ENCODE measurements around the gene GPRC5C.

GPRC5C gene

DNA sequence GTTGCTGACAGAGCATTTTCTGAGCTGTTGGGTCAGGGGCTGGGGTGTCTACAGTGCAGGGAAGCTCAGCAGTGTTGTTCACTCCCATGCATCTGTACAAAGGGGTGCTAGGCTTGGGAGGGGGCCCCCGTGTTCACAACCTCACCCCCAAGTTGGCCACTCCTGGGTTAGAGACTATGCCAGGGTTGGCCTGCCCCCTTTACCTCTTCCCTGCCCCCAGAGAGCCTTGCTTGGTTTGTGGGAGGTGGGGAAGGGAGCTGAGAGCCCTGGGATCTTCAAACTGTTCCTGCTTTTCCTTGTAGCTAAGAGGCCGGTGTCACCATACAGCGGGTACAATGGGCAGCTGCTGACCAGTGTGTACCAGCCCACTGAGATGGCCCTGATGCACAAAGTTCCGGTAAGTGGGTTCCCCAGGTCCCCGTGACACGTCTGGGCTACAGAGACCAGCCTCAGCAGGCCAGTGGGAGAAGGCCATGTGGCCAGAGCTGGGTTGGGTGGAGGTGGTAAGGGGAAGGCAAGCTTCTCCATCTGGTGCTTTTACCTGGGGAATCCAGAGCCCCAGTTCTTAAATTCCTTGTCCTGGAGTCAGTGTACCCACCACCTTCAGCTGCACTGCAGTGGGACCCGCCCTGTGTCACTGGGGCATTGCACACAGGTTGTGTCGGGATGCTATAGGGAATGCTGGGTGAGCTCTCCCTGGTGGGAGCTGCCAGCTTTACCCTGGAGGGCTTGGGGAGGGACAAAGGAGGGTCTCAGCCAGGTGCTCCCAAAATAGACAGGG, 11.8 kb downstream of the GPRC5C start:
- Histone ChIP-seq H3K4me1 (ENCODE audit: control insufficient read depth, insufficient read depth, low read length) (peaks cover 5% of the 10 kb centered on the region; the same call in 1 of the 2 replicates), H3K4me3 (ENCODE audit: low read depth, low read length) (no peak overlapping the region), H3K9me3 (ENCODE audit: control insufficient read depth, insufficient read depth, low read depth, low read length) (no peaks in the 10 kb centered on the region), H3K36me3 (ENCODE audit: control insufficient read depth in 2 of 2, insufficient read depth in 1 of 2, low read length in 2 of 2) (peaks cover 0 to 34% of the 10 kb centered on the region in 2 experiments; a peak in 2 of 3 replicates), H3K27ac (ENCODE audit: extremely low read depth, low read depth, low read length) (peak overlapping the region; percentile 73; the same call in 1 of the 2 replicates)
- ChIA-PET CTCF (interaction anchor here (0.7 to 6.2 kb wide), 3 partner anchors 12 to 76 kb away, joined by 3 to 54 read pairs (median 10); no protein-coding TSS in a partner anchor), POLR2A (interaction anchor here (0.9 to 2.9 kb wide), 5 partner anchors 9 to 50 kb away, joined by 3 to 12 read pairs (median 4); no protein-coding TSS in a partner anchor)
- TF ChIP-seq KLF16 (tag by site-specific recombination; IDR thresholded peaks at IDR 0.05) (no peak), SP7 (tag by site-specific recombination; IDR thresholded peaks at IDR 0.05) (no peak), ZNF19 (tag by site-specific recombination; IDR thresholded peaks at IDR 0.05; ENCODE audit: low read depth) (no peak), ZNF707 (tag by site-specific recombination; IDR thresholded peaks at IDR 0.05) (no peak), ZNF785 (tag by site-specific recombination; IDR thresholded peaks at IDR 0.05) (no peak), ZNF48 (tag by site-specific recombination; IDR thresholded peaks at IDR 0.05) (no peak), SCRT1 (tag by site-specific recombination; IDR thresholded peaks at IDR 0.05; ENCODE audit: borderline replicate concordance) (no peak), GLIS1 (tag by site-specific recombination; IDR thresholded peaks at IDR 0.05) (no peak), ZNF521 (tag by site-specific recombination; IDR thresholded peaks at IDR 0.05) (no peak), ZNF37A (tag by site-specific recombination; IDR thresholded peaks at IDR 0.05) (no peak), ZFP37 (tag by site-specific recombination; IDR thresholded peaks at IDR 0.05) (no peak), ZFP69B (tag by site-specific recombination; IDR thresholded peaks at IDR 0.05) (no peak), ZNF510 (tag by site-specific recombination; IDR thresholded peaks at IDR 0.05; ENCODE audit: insufficient replicate concordance) (no peak), HOXA7 (CRISPR knock-in tag; IDR thresholded peaks at IDR 0.05; ENCODE audit: borderline replicate concordance) (no peak), ZNF792 (tag by site-specific recombination; IDR thresholded peaks at IDR 0.05) (no peak), EGR2 (tag by site-specific recombination; IDR thresholded peaks at IDR 0.05; ENCODE audit: low read depth) (no peak)
- TF ChIP-seq, protein P1, sequence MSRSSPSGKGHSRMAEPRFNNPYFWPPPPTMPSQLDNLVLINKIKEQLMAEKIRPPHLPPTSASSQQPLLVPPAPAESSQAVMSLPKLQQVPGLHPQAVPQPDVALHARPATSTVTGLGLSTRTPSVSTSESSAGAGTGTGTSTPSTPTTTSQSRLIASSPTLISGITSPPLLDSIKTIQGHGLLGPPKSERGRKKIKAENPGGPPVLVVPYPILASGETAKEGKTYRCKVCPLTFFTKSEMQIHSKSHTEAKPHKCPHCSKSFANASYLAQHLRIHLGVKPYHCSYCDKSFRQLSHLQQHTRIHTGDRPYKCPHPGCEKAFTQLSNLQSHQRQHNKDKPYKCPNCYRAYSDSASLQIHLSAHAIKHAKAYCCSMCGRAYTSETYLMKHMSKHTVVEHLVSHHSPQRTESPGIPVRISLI (tag by site-specific recombination; IDR thresholded peaks at IDR 0.05), result no peak
- TF ChIP-seq, protein P2, sequence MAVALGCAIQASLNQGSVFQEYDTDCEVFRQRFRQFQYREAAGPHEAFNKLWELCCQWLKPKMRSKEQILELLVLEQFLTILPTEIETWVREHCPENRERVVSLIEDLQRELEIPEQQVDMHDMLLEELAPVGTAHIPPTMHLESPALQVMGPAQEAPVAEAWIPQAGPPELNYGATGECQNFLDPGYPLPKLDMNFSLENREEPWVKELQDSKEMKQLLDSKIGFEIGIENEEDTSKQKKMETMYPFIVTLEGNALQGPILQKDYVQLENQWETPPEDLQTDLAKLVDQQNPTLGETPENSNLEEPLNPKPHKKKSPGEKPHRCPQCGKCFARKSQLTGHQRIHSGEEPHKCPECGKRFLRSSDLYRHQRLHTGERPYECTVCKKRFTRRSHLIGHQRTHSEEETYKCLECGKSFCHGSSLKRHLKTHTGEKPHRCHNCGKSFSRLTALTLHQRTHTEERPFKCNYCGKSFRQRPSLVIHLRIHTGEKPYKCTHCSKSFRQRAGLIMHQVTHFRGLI (tag by site-specific recombination; IDR thresholded peaks at IDR 0.05), result no peak
- TF ChIP-seq, protein P3, sequence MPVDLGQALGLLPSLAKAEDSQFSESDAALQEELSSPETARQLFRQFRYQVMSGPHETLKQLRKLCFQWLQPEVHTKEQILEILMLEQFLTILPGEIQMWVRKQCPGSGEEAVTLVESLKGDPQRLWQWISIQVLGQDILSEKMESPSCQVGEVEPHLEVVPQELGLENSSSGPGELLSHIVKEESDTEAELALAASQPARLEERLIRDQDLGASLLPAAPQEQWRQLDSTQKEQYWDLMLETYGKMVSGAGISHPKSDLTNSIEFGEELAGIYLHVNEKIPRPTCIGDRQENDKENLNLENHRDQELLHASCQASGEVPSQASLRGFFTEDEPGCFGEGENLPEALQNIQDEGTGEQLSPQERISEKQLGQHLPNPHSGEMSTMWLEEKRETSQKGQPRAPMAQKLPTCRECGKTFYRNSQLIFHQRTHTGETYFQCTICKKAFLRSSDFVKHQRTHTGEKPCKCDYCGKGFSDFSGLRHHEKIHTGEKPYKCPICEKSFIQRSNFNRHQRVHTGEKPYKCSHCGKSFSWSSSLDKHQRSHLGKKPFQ (tag by site-specific recombination; IDR thresholded peaks at IDR 0.05), result no peak

DNA sequence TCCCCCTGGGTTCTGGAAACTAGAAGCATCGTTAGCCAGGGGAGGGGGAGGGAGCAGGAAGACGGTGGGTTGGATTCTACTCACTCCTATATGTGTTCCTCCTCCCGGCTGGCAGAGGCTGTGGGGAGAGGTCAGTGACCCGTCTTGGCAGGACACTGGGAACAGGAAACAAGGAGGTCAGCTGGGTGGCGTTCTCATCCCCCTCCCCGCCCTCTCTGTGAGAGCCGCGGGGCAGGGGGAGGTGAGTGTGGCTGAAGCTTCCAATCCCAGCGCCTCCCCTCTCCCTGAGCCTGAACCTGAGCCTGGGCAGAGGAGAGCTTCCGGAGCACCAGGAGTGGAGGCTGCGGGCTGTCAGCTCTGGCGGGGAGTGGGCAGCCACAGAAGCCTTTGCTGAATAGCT, 12.5 kb downstream of the GPRC5C start:
- CTCF ChIA-PET, result interaction anchor here (0.9 to 6.2 kb wide), 3 partner anchors 11 to 76 kb away, joined by 3 to 54 read pairs (median 10); no protein-coding TSS in a partner anchor
- Histone ChIP-seq H3K4me3 (ENCODE audit: low read depth, low read length) (no peak overlapping the region), H3K27ac (ENCODE audit: extremely low read depth, low read depth, low read length) (no peak overlapping the region), H3K9me3 (ENCODE audit: control insufficient read depth, insufficient read depth, low read depth, low read length) (no peaks in the 10 kb centered on the region), H3K36me3 (ENCODE audit: control insufficient read depth in 2 of 2, insufficient read depth in 1 of 2, low read length in 2 of 2) (peaks cover 0 to 33% of the 10 kb centered on the region in 2 experiments; a peak in 2 of 3 replicates), H3K4me1 (ENCODE audit: control insufficient read depth, insufficient read depth, low read length) (peaks cover 5% of the 10 kb centered on the region; the same call in 1 of the 2 replicates)
- POLR2A ChIA-PET, result interaction anchor here (1.1 to 2.9 kb wide), 3 partner anchors 10 to 51 kb away, joined by 3 to 12 read pairs (median 3); no protein-coding TSS in a partner anchor
- TF ChIP-seq ZFHX2 (tag by site-specific recombination; conservative IDR thresholded peaks at IDR 0.05) (0 out of 2 replicates have a peak, but pooled peaks have one; percentile 14), ZNF274 (IDR thresholded peaks at IDR 0.05; ENCODE audit: low read length) (no peak), ZNF274 (tag by site-specific recombination; IDR thresholded peaks at IDR 0.05; ENCODE audit: borderline replicate concordance) (no peak), MYNN (tag by site-specific recombination; IDR thresholded peaks at IDR 0.05; ENCODE audit: borderline replicate concordance) (no peak), GLIS2 (tag by site-specific recombination; IDR thresholded peaks at IDR 0.05) (no peak), ZNF37A (tag by site-specific recombination; IDR thresholded peaks at IDR 0.05) (no peak), ZNF785 (tag by site-specific recombination; IDR thresholded peaks at IDR 0.05) (no peak), ZNF792 (tag by site-specific recombination; IDR thresholded peaks at IDR 0.05) (no peak), ZBTB8A (tag by site-specific recombination; IDR thresholded peaks at IDR 0.05) (no peak), KLF7 (tag by site-specific recombination; IDR thresholded peaks at IDR 0.05; ENCODE audit: borderline replicate concordance) (no peak), ZNF157 (tag by site-specific recombination; IDR thresholded peaks at IDR 0.05) (no peak)
- TF ChIP-seq, protein P4, sequence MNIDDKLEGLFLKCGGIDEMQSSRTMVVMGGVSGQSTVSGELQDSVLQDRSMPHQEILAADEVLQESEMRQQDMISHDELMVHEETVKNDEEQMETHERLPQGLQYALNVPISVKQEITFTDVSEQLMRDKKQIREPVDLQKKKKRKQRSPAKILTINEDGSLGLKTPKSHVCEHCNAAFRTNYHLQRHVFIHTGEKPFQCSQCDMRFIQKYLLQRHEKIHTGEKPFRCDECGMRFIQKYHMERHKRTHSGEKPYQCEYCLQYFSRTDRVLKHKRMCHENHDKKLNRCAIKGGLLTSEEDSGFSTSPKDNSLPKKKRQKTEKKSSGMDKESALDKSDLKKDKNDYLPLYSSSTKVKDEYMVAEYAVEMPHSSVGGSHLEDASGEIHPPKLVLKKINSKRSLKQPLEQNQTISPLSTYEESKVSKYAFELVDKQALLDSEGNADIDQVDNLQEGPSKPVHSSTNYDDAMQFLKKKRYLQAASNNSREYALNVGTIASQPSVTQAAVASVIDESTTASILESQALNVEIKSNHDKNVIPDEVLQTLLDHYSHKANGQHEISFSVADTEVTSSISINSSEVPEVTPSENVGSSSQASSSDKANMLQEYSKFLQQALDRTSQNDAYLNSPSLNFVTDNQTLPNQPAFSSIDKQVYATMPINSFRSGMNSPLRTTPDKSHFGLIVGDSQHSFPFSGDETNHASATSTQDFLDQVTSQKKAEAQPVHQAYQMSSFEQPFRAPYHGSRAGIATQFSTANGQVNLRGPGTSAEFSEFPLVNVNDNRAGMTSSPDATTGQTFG (tag by site-specific recombination; IDR thresholded peaks at IDR 0.05; ENCODE audit: borderline replicate concordance), result no peak
